Endodermal cell (in vitro differentiated cells): Measurements from ENCODE around the gene KRT33A. TPM values are rescaled to one million over a fixed set of nuclear protein-coding genes. Genes with fewer than 3 reads are reported as not detected.

Experiments used
- DNase-seq: peaks from one replicate; pipeline ENCODE4 v3.0.0-alpha.2; 2017
- H3K27ac ChIP-seq: 2 replicates; pipeline ENCODE4 v1.5.1; 2013; ENCODE audit warnings: mild to moderate bottlenecking, low read depth, low read length, moderate library complexity
- H3K27me3 ChIP-seq: 2 replicates; pipeline ENCODE4 v1.6.1; 2013; ENCODE audit warnings: mild to moderate bottlenecking, low read length, moderate library complexity; ENCODE audit not compliant: insufficient read depth, control insufficient read depth, poor library complexity, severe bottlenecking
- H3K36me3 ChIP-seq: 2 replicates; pipeline ENCODE4 v1.7.0; 2013; ENCODE audit warnings: mild to moderate bottlenecking, low read length, moderate library complexity; ENCODE audit not compliant: control insufficient read depth, insufficient read depth
- H3K4me1 ChIP-seq: one replicate; pipeline ENCODE4 v1.7.0; 2013; ENCODE audit warnings: low read length; ENCODE audit not compliant: control insufficient read depth, insufficient read depth
- H3K4me3 ChIP-seq: 2 replicates; pipeline ENCODE4 v1.5.1; 2013; ENCODE audit warnings: mild to moderate bottlenecking, low read length, moderate library complexity
- H3K9ac ChIP-seq: 2 replicates; pipeline ENCODE4 v1.6.1; 2013; ENCODE audit warnings: mild to moderate bottlenecking, low read length, moderate library complexity; ENCODE audit not compliant: poor library complexity, severe bottlenecking; ENCODE audit errors: extremely low read depth
- H3K9me3 ChIP-seq: 2 replicates; pipeline ENCODE4 v1.6.1; 2013; ENCODE audit warnings: mild to moderate bottlenecking, low read length, moderate library complexity; ENCODE audit not compliant: control insufficient read depth
- H3K27ac Mint-ChIP-seq: 2 replicates; pipeline ENCODE4 v1.8.0; 2020; ENCODE audit warnings: mixed read lengths
- H3K27me3 Mint-ChIP-seq: 2 replicates; pipeline ENCODE4 v1.8.0; 2021; ENCODE audit warnings: mild to moderate bottlenecking, mixed read lengths; ENCODE audit not compliant: insufficient read depth
- H3K36me3 Mint-ChIP-seq: 2 replicates; pipeline ENCODE4 v1.8.0; 2020; ENCODE audit warnings: low read depth, mixed read lengths
- H3K4me1 Mint-ChIP-seq: 2 replicates; pipeline ENCODE4 v1.8.0; 2020; ENCODE audit warnings: mixed read lengths
- H3K4me3 Mint-ChIP-seq: 2 replicates; pipeline ENCODE4 v1.8.0; 2020; ENCODE audit warnings: mild to moderate bottlenecking, moderate library complexity, mixed read lengths
- H3K9me3 Mint-ChIP-seq: 2 replicates; pipeline ENCODE4 v1.8.0; 2020; ENCODE audit warnings: mild to moderate bottlenecking, mixed read lengths
- CTCF ChIP-seq: fragments of 200-600 bp; sonication (generic); conservative IDR thresholded peaks from 2 replicates; pipeline ENCODE4 v1.5.0; 2021; ENCODE audit warnings: antibody characterized with exemption, mild to moderate bottlenecking
- WGBS, 2 experiments: methylation state at CpG; one replicate each; pipeline versions ENCODE4 v1.1.5 to v1.1.7; 2013; ENCODE audit warnings: missing lambda C conversion rate in 2 of 2, mixed read lengths in 1 of 2; ENCODE audit not compliant: insufficient coverage in 1 of 2, insufficient read length in 1 of 2; 5-methylcytosine and 5-hydroxymethylcytosine counted together
- total RNA-seq, 2 donors: library from RNA; stranded (reverse); fragmentation: NEBNext Ultra II Directional in 1 of 2; extraction: Animal tissue kit (Norgen Biotek cat#: 25700) in 1 of 2; gene quantifications; 2 replicates in 1 of 2; 3 replicates in 1 of 2; pipeline ENCODE4 v1.2.1, GENCODE V29; 2021

The KRT33A gene
- total RNA-seq, 2 donors from 2014 or later = not detected

GRCh38 chr17:41307647-41308046 lies 43.0 kb downstream of the KRT33A start:
- H3K27me3 Mint-ChIP-seq = peaks cover 4% of the 10 kb centered on the region
- TF ChIP-seq CTCF = no peak
- H3K27ac Mint-ChIP-seq = no peak overlapping the region
- no peak overlapping the region for H3K4me3 ChIP-seq
- H3K4me1 Mint-ChIP-seq = no peaks in the 10 kb centered on the region
- H3K9ac ChIP-seq = no peak overlapping the region
- WGBS, 2 experiments = 79 to 93% methylated on average over 7 to 9 of the region's 9 CpGs
- peaks cover 7% of the 10 kb centered on the region for H3K27me3 ChIP-seq
- no peak overlapping the region for H3K4me3 Mint-ChIP-seq
- H3K36me3 ChIP-seq = no peaks in the 10 kb centered on the region
- no peaks in the 10 kb centered on the region for H3K4me1 ChIP-seq
- DNase-seq = peak; percentile 42
- H3K9me3 Mint-ChIP-seq = no peaks in the 10 kb centered on the region
- H3K9me3 ChIP-seq = no peaks in the 10 kb centered on the region
- H3K27ac ChIP-seq = no peak overlapping the region
- no peaks in the 10 kb centered on the region for H3K36me3 Mint-ChIP-seq

DNA sequence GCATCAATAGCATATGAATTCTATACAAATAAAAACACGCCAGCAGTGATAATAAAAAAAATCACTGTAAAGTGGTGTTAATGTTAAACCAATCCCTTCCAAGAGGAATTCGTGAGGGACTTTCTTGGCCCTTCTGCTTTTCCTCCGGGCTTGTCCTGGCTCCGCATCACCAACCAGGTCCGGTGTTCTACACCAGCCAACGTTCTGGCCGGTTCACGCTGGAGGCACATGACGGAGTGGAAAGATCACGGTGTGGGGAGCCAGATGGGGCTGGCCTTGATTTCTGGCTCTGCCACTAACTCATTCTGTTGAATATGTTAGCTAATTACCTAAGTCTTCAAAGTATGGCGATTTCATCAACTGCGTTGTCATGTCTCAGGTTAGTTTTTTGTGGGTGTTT lies 46.5 kb downstream of the KRT33A start:
- H3K4me3 ChIP-seq = no peak overlapping the region
- TF ChIP-seq CTCF = no peak
- no peak overlapping the region for H3K27ac ChIP-seq
- no peaks in the 10 kb centered on the region for H3K9me3 Mint-ChIP-seq
- WGBS, 2 experiments = 87% methylated on average over 9 to 12 of the region's 12 CpGs
- H3K9ac ChIP-seq = no peak overlapping the region
- H3K9me3 ChIP-seq = no peaks in the 10 kb centered on the region
- no peaks in the 10 kb centered on the region for H3K4me1 ChIP-seq
- H3K27ac Mint-ChIP-seq = no peak overlapping the region
- no peak overlapping the region for H3K4me3 Mint-ChIP-seq
- H3K27me3 Mint-ChIP-seq = no peaks in the 10 kb centered on the region
- H3K4me1 Mint-ChIP-seq = no peaks in the 10 kb centered on the region
- H3K27me3 ChIP-seq = no peaks in the 10 kb centered on the region
- DNase-seq = no peak
- no peaks in the 10 kb centered on the region for H3K36me3 Mint-ChIP-seq
- no peaks in the 10 kb centered on the region for H3K36me3 ChIP-seq

DNA sequence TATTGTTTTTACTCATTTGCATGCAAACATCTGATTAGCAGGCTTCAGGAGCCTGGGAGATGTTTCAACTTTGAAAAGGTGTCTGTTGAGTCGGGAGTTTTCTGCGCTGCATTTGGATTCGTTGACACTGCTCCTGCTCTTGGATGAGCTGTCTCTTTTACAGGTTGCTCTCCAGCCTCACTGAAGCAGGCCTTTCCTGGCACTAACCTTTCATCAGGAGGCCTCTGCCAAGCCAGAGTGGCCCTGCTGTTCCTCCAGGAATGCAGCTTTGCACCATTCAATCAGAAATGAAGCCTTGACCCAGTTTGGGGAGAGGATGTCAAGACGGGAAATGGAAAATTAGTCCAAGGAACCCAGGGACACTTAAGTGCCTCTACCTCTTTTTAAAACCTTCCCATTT lies 47.6 kb downstream of the KRT33A start:
- WGBS, 2 experiments = 83 to 91% methylated on average over 3 to 4 of the region's 4 CpGs
- Histone ChIP-seq H3K36me3 (no peaks in the 10 kb centered on the region), H3K9ac (no peak overlapping the region), H3K4me1 (no peaks in the 10 kb centered on the region), H3K27me3 (no peaks in the 10 kb centered on the region), H3K9me3 (no peaks in the 10 kb centered on the region), H3K27ac (no peak overlapping the region), H3K4me3 (no peak overlapping the region)
- Mint-ChIP-seq H3K4me3 (no peak overlapping the region), H3K4me1 (no peaks in the 10 kb centered on the region), H3K27me3 (no peaks in the 10 kb centered on the region), H3K9me3 (no peaks in the 10 kb centered on the region), H3K27ac (no peak overlapping the region), H3K36me3 (no peaks in the 10 kb centered on the region)
- no peak for DNase-seq
- TF ChIP-seq CTCF = no peak
